Peyer's patch (tissue), 4 donors: ENCODE measurements around the gene LDLRAD4. TPM values are rescaled to one million over a fixed set of nuclear protein-coding genes. Genes with fewer than 3 reads are reported as not detected.

ENCODE experiments used
- DNase-seq, 3 donors: peaks; one replicate each; pipeline ENCODE4 v3.0.0-alpha.2; 2017 to 2019
- H3K27ac ChIP-seq, 4 donors: fragments of 200-600 bp; sonication (generic); one replicate each; pipeline ENCODE4 v1.5.1; 2016 to 2019
- H3K27me3 ChIP-seq, 2 donors: fragments of 200-600 bp; sonication (generic); one replicate each; pipeline ENCODE4 v1.5.1; 2019
- H3K36me3 ChIP-seq, 3 donors: fragments of 200-600 bp; sonication (generic); one replicate each; pipeline ENCODE4 v1.5.1; 2016 to 2019
- H3K4me1 ChIP-seq, 4 donors: fragments of 200-600 bp; sonication (generic); one replicate each; pipeline ENCODE4 v1.5.1; 2016 to 2019
- H3K4me3 ChIP-seq, 4 donors: fragments of 200-600 bp; sonication (generic); 1 replicate in 3 of 4; 2 replicates in 1 of 4; pipeline ENCODE4 v1.5.1; 2016 to 2019; ENCODE audit warnings: mild to moderate bottlenecking in 1 of 4
- H3K9me3 ChIP-seq, 4 donors: fragments of 200-600 bp; sonication (generic); one replicate each; pipeline ENCODE4 v1.5.1; 2016 to 2019; ENCODE audit warnings: mild to moderate bottlenecking in 1 of 4
- POLR2A ChIP-seq, 2 donors: fragments of 450-650 bp; IDR thresholded peaks; one replicate each; pipeline ENCODE4 v1.5.1; 2017; ENCODE audit warnings: antibody characterized with exemption in 2 of 2, mild to moderate bottlenecking in 2 of 2, moderate library complexity in 2 of 2
- total RNA-seq, 4 donors: library from RNA; depleted of rRNA; stranded (reverse); fragments of >200 nt; gene quantifications; one replicate each; pipeline ENCODE4 v1.1.0, GENCODE V29; 2016
- TF ChIP-seq, protein P1 (sequence below), 6 experiments: fragments of 450-650 bp in 4 of 6; fragments of 200-600 bp in 2 of 6; sonication (generic) in 1 of 6; IDR thresholded peaks; one replicate each; pipeline ENCODE4 v1.5.1; 2017 to 2019; ENCODE audit warnings: antibody characterized with exemption in 6 of 6, mild to moderate bottlenecking in 3 of 6, moderate library complexity in 1 of 6

Gene LDLRAD4
- total RNA-seq, 4 donors from 2014 or later, result 24.8 to 128 (median 50.0) TPM

DNA sequence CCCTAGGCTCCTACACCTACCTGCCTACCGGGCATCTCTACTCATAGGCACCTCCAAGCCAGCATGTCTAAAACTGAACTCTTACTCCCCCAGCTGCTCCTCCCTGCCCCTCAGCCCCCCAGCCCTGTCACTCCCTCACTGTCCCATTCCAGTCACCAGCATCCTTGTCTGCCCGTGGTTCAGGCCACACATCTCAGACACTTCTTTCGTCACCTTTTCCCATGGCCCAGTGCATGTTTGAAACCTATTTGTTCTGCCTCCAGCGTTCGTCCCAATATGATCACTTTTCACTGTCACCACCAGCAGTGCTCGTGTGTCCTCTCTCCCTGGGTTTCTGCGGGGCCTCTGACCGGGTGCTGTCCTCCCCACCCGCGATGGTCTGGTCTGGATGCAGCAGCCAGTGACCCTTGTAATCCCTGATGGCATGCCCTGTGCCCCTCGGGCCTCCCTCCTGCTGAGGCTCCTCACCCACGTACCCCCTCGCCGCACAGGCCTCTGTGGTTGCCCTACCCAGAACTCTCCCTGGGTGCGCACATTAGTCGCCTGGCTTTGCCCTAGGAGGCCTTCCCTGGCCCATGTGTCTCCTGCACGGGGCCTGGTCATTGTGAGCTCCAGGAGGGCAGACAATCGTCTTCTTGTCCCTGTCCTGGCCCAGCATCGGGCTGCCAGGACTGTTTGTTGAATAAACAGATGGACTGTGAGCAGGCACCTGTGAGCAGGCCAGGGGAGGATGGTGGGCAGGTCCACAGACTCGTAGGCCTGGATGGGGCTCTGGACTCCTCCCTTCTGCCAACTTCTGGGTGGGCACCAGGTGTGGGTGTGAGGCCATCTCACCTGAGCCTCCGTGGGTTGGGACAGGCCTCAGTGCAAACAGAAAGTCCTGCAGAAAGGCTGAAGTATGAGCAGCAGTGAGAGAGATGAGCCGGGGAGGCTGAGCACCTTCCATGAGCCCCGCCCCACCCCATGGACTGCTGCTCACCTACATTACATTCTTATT lies 15.5 kb downstream of the LDLRAD4 start:
- no peak overlapping the region for H3K27ac ChIP-seq
- H3K4me1 ChIP-seq, result peaks cover 0 to 5% (median 0%) of the 10 kb centered on the region in 4 donors
- DNase-seq, result peak in 1 of 3 donors; percentile 43

DNA sequence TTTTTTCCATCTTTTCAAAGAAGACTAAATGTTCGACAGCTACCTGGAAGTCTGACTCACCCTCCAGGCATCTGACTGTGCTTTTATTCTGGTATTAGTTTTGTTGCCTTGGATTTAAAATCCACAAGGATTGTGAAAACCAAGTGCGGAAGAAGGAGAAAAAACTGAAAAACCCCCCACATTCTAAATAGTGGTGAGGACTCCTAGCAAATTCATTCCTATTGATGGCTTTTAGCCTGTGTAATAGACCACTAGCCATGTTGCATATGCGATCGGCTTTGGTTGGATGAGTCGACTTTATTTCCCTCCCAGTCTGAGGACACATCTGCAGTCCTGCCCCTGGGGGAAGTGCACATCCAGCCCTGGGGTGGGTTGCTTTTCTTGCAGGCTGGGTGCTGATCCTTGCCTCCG lies 16.9 kb downstream of the LDLRAD4 start:
- Histone ChIP-seq H3K27ac (peak overlapping the region in 1 of 4 donors; percentile 18), H3K4me1 (peaks cover 0 to 5% (median 0%) of the 10 kb centered on the region in 4 donors), H3K9me3 (no peaks in the 10 kb centered on the region), H3K27me3 (no peaks in the 10 kb centered on the region), H3K4me3 (no peak overlapping the region), H3K36me3 (no peaks in the 10 kb centered on the region)
- no peak for TF ChIP-seq POLR2A (IDR thresholded peaks at IDR 0.05)
- TF ChIP-seq, protein P1, sequence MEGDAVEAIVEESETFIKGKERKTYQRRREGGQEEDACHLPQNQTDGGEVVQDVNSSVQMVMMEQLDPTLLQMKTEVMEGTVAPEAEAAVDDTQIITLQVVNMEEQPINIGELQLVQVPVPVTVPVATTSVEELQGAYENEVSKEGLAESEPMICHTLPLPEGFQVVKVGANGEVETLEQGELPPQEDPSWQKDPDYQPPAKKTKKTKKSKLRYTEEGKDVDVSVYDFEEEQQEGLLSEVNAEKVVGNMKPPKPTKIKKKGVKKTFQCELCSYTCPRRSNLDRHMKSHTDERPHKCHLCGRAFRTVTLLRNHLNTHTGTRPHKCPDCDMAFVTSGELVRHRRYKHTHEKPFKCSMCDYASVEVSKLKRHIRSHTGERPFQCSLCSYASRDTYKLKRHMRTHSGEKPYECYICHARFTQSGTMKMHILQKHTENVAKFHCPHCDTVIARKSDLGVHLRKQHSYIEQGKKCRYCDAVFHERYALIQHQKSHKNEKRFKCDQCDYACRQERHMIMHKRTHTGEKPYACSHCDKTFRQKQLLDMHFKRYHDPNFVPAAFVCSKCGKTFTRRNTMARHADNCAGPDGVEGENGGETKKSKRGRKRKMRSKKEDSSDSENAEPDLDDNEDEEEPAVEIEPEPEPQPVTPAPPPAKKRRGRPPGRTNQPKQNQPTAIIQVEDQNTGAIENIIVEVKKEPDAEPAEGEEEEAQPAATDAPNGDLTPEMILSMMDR (IDR thresholded peaks at IDR 0.05), result no peak
- peak in 1 of 3 donors; percentile 18 for DNase-seq

More for the DNA sequence above, 15.5 kb downstream of the LDLRAD4 start:
- Histone ChIP-seq H3K36me3 (no peaks in the 10 kb centered on the region), H3K27me3 (no peaks in the 10 kb centered on the region), H3K9me3 (no peaks in the 10 kb centered on the region), H3K4me3 (no peak overlapping the region)
- no peak for TF ChIP-seq POLR2A (IDR thresholded peaks at IDR 0.05)
- TF ChIP-seq, protein P1 (IDR thresholded peaks at IDR 0.05), result no peak

- TF ChIP-seq, protein P1 (IDR thresholded peaks at IDR 0.05), result no peak
- TF ChIP-seq POLR2A (IDR thresholded peaks at IDR 0.05), result no peak
- Histone ChIP-seq H3K4me1 (peaks cover 0 to 5% (median 0%) of the 10 kb centered on the region in 4 donors), H3K27me3 (no peaks in the 10 kb centered on the region), H3K9me3 (no peaks in the 10 kb centered on the region), H3K4me3 (no peak overlapping the region), H3K27ac (peak overlapping the region in 1 of 4 donors; percentile 18), H3K36me3 (no peaks in the 10 kb centered on the region)
- peak in 1 of 3 donors; percentile 51 for DNase-seq
These were observed 17.4 kb downstream of the LDLRAD4 start for GRCh38 chr18:13235981-13236380.

DNA sequence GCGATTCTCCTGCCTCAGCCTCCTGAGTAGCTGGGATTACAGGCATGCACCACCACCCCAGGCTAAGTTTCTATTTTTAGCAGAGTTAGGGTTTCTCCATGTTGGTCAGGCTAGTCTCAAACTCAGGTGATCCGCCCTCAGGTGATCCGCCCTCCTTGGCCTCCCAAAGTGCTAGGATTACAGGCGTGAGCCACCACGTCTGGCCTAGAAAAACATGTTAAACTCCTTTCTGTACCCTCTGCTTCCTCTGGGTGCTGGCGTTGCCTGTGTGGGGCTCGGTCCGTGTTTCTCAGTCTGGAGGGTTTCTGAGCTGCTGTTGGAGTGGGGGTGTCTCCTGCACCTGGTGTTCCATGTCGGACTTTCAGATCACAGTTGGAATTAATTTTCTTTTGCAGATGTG lies 17.9 kb downstream of the LDLRAD4 start:
- Histone ChIP-seq H3K4me1 (peaks cover 0 to 5% (median 0%) of the 10 kb centered on the region in 4 donors), H3K9me3 (no peaks in the 10 kb centered on the region), H3K27ac (no peak overlapping the region), H3K4me3 (no peak overlapping the region), H3K27me3 (no peaks in the 10 kb centered on the region), H3K36me3 (no peaks in the 10 kb centered on the region)
- TF ChIP-seq, protein P1 (IDR thresholded peaks at IDR 0.05), result no peak
- TF ChIP-seq POLR2A (IDR thresholded peaks at IDR 0.05), result no peak
- DNase-seq, result peak in 1 of 3 donors; percentile 21

- peak in 1 of 3 donors; percentile 36 for DNase-seq
- TF ChIP-seq POLR2A (IDR thresholded peaks at IDR 0.05), result no peak
- TF ChIP-seq, protein P1 (IDR thresholded peaks at IDR 0.05), result no peak
- H3K27ac ChIP-seq, result no peak overlapping the region
- H3K27me3 ChIP-seq, result no peaks in the 10 kb centered on the region
- H3K4me1 ChIP-seq, result peaks cover 0 to 5% (median 0%) of the 10 kb centered on the region in 4 donors
- no peaks in the 10 kb centered on the region for H3K9me3 ChIP-seq
- H3K4me3 ChIP-seq, result no peak overlapping the region
- H3K36me3 ChIP-seq, result no peaks in the 10 kb centered on the region
These were observed 18.5 kb downstream of the LDLRAD4 start for GRCh38 chr18:13237073-13237472.
